GM12872 (cell line): ENCODE results near the gene ARHGAP12.

ENCODE experiments used
- TF ChIP-seq, protein P1 (sequence below): IDR thresholded peaks from 3 replicates; pipeline ENCODE4 v1.5.1; 2011; ENCODE audit warnings: low read depth, mild to moderate bottlenecking, low read length, moderate library complexity; ENCODE audit not compliant: insufficient read depth

The ARHGAP12 gene

DNA sequence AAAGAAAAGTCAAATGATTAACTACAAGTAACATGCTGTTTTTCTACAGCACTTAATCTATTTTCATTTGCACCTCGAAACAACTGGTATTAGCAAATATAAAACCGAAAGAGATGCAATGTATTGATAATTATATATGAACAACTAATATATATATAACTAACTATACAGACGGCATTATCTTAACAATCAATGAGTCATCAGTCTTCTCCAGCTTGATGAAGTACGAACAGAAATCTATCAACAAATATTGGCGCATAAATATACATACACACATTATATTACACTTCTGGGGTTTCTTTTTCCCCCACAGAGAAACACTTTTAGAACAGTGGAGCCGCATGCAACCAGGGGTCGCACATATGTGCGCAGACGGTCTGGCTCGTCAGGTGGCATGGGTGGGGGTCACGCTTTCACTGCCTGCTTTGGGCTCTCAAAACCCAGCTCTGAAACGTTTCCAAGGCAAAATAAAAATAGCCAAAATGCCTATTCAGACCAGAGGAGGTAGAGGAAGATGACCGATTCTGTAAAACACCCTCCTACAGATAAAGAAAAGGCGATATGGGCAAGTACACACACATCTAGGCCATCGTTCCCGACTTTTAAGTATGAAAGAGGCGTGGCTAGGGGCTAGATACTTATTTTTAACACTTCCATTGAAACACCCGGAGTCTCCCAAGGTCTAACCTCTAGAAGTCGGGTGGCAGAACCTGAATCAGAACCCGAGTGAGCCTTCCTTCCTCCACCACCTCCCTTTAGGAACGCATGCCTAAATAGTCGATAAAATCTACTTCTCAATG, 1.7 kb downstream of the ARHGAP12 start:
- TF ChIP-seq, protein P1, sequence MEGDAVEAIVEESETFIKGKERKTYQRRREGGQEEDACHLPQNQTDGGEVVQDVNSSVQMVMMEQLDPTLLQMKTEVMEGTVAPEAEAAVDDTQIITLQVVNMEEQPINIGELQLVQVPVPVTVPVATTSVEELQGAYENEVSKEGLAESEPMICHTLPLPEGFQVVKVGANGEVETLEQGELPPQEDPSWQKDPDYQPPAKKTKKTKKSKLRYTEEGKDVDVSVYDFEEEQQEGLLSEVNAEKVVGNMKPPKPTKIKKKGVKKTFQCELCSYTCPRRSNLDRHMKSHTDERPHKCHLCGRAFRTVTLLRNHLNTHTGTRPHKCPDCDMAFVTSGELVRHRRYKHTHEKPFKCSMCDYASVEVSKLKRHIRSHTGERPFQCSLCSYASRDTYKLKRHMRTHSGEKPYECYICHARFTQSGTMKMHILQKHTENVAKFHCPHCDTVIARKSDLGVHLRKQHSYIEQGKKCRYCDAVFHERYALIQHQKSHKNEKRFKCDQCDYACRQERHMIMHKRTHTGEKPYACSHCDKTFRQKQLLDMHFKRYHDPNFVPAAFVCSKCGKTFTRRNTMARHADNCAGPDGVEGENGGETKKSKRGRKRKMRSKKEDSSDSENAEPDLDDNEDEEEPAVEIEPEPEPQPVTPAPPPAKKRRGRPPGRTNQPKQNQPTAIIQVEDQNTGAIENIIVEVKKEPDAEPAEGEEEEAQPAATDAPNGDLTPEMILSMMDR, result no peak

DNA sequence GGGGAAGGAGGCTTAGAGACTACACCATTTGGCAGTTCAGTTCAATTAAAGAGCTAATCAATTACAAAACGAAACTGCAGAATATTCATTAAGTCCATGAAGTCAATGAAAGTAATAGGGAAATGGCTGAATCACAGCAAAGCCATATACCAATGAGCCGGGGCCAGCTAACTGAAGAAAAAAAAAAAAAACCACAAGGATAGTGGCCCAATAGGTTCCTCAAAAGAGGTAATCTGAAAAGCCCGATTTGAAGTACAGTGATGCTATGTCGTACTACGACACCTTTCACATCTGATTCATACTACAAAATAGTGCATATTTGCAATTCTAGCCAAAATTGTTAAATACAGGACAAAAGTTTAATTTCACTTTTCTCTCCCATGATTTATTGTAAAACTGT, 2.5 kb downstream of the ARHGAP12 start:
- TF ChIP-seq, protein P1, result no peak

DNA sequence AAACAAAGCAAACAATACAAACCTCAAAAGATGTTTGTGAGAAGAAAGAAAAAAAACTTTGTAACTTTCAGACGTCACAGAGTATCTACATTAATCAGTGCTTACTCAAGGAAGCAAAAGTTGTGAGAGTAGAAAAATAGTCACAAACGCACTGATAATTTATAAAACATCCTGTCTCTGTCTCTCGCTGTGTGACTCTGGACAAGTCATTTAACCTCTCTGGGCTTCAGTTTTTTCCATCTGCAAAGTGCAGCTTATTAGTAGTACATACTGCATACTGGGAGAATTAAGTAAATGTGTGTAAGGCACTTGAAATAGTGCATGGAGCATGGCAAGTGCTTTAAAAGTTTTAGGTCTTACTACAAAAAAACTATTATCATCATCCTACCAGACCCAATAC, 3.8 kb downstream of the ARHGAP12 start:
- TF ChIP-seq, protein P1, result no peak

DNA sequence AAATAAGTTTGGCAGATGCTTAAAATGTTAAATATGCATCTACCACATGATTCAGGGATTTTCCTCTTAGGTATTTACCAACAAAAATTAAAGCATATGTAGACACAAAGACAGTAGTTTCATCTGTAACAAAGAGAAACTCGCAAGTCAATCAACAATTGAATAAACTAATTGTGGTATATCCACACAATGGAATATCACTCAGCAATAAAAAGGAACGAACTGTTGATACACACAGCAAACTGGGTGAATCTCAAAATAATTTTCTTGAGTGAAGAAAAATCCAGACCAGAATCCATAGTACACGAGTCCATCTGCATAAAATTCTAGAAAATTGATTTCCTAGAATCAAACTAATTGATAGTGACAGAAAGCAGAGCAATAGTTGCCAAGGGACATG, 5.2 kb downstream of the ARHGAP12 start:
- TF ChIP-seq, protein P1, result no peak

DNA sequence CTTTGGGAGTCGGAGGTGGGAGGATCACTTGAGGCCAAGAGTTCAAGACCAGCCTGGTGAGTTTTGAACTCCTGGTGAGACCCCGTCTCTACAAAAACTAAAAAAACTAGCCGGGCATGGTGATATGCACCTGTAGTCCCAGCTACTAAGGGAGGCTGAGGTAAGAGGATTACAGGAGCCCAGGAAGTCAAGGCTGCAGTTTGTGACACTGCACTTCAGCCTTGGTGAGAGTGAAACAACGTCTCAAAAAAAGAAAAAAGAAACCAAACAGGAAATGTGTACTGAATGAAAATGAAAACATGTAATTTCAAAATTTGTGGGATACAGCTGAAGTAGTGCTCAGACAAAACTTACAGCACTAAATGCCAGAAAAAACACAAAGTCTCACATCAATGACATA, 7.6 kb downstream of the ARHGAP12 start:
- TF ChIP-seq, protein P1, result no peak

DNA sequence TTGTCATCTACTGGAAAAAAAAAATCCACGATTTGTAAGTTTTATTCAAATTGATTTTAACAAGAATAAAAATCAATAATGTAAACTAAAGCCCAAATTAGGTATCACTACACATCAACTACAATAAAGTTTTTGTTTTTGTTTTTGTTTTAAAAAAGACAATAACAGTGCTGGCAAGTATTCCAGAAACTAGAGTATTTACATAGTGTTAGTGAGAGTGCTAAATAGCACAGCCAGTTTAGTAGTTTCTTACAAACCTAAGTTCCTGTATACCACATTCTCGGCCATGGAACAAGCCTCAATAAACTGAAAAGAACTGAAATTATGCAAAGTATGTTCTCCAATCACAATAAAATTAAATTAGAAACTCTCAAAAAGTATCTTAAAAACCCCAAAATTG, 8.1 kb downstream of the ARHGAP12 start:
- TF ChIP-seq, protein P1, result no peak

DNA sequence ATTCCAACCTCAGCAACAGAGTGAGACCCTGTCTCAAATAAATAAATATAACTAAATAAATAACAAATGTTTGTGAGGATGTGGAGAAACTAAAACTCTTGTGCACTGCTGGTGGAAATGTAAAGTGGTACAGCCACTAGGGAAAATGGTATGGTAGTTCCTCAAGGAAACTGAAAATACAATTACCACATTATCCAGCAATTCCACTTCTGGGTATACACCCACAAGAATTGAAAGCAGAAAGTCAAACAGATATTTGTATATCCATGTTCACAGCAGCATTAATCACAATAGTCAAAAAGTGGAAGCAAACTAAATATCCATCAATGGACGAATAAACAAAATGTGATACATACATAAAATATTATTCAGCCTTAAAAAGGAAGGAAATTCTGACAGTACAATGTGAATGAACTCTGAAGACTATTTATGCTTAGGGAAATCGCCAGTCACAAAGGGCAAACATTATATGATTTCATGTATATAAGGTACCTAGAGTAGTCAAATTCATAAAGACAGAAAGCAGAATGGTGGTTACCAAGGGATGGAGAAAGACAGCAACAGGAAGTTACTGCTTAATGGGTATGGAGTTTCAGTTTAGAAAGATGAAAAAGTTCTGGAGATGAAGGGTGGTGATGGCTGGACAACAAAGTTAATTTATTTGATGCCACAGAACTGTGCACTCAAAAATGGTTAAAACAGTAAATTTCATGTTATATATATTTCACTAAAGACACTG, 9.8 kb downstream of the ARHGAP12 start:
- TF ChIP-seq, protein P1, result no peak
